ENCODE data around the gene BABAM2. TPM values are rescaled to one million over a fixed set of nuclear protein-coding genes. Genes with fewer than 3 reads are reported as not detected.
A peak's percentile ranks its signal among the peaks of the same experiment; 100 is the strongest.

BABAM2 gene
- total RNA-seq, 2 donors from 2014 or later = 36.4 to 40.9 TPM

GRCh38 chr2:28269019-28269784 lies 378.7 kb downstream of the BABAM2 start:
- Histone ChIP-seq H3K27me3 (ENCODE audit: control insufficient read depth, insufficient read depth, low read length, poor library complexity, severe bottlenecking) (no peaks in the 10 kb centered on the region), H3K4me1 (ENCODE audit: control insufficient read depth, insufficient read depth, low read length) (peaks cover 10% of the 10 kb centered on the region), H3K4me3 (ENCODE audit: low read length) (peak overlapping the region; percentile 47), H3K36me3 (ENCODE audit: control insufficient read depth, insufficient read depth, low read length) (no peaks in the 10 kb centered on the region), H3K9me3 (ENCODE audit: control insufficient read depth, low read length) (no peaks in the 10 kb centered on the region), H3K27ac (ENCODE audit: low read depth, low read length) (no peak overlapping the region), H3K9ac (ENCODE audit: extremely low read depth, low read length, poor library complexity, severe bottlenecking) (no peak overlapping the region)
- Mint-ChIP-seq H3K36me3 (ENCODE audit: low read depth) (no peaks in the 10 kb centered on the region), H3K9me3 (no peaks in the 10 kb centered on the region), H3K27ac (peak overlapping the region; percentile 90), H3K27me3 (ENCODE audit: insufficient read depth) (no peaks in the 10 kb centered on the region), H3K4me3 (no peak overlapping the region), H3K4me1 (peaks cover 42% of the 10 kb centered on the region)
- WGBS, 2 experiments (ENCODE audit: insufficient coverage in 1 of 2, insufficient read length in 1 of 2) = 71 to 100% methylated on average over 2 to 4 of the region's 4 CpGs
- peak; percentile 61 for DNase-seq
- no peak for TF ChIP-seq CTCF (conservative IDR thresholded peaks at IDR 0.05)

- H3K27ac Mint-ChIP-seq = peak overlapping the region; percentile 18
- Histone ChIP-seq H3K27me3 (ENCODE audit: control insufficient read depth, insufficient read depth, low read length, poor library complexity, severe bottlenecking) (no peaks in the 10 kb centered on the region), H3K4me1 (ENCODE audit: control insufficient read depth, insufficient read depth, low read length) (peaks cover 16% of the 10 kb centered on the region), H3K27ac (ENCODE audit: low read depth, low read length) (no peak overlapping the region), H3K9me3 (ENCODE audit: control insufficient read depth, low read length) (no peaks in the 10 kb centered on the region), H3K4me3 (ENCODE audit: low read length) (no peak overlapping the region), H3K36me3 (ENCODE audit: control insufficient read depth, insufficient read depth, low read length) (no peaks in the 10 kb centered on the region), H3K9ac (ENCODE audit: extremely low read depth, low read length, poor library complexity, severe bottlenecking) (no peak overlapping the region)
- no peak for DNase-seq
- H3K4me3 Mint-ChIP-seq = no peak overlapping the region
- no peak for TF ChIP-seq CTCF (conservative IDR thresholded peaks at IDR 0.05)
- H3K36me3 Mint-ChIP-seq (ENCODE audit: low read depth) = no peaks in the 10 kb centered on the region
- H3K4me1 Mint-ChIP-seq = peaks cover 53% of the 10 kb centered on the region
- no peaks in the 10 kb centered on the region for H3K9me3 Mint-ChIP-seq
- 93 to 96% methylated on average over 6 of the region's 6 CpGs for WGBS, 2 experiments (ENCODE audit: insufficient coverage in 1 of 2, insufficient read length in 1 of 2)
- H3K27me3 Mint-ChIP-seq (ENCODE audit: insufficient read depth) = no peaks in the 10 kb centered on the region
Measured at GRCh38 chr2:28270456-28271152, 380.1 kb downstream of the BABAM2 start.

GRCh38 chr2:28271231-28271918 lies 380.8 kb downstream of the BABAM2 start:
- no peaks in the 10 kb centered on the region for H3K9me3 Mint-ChIP-seq
- Histone ChIP-seq H3K36me3 (ENCODE audit: control insufficient read depth, insufficient read depth, low read length) (no peaks in the 10 kb centered on the region), H3K9ac (ENCODE audit: extremely low read depth, low read length, poor library complexity, severe bottlenecking) (no peak overlapping the region), H3K9me3 (ENCODE audit: control insufficient read depth, low read length) (no peaks in the 10 kb centered on the region), H3K4me1 (ENCODE audit: control insufficient read depth, insufficient read depth, low read length) (peaks cover 16% of the 10 kb centered on the region), H3K4me3 (ENCODE audit: low read length) (no peak overlapping the region), H3K27me3 (ENCODE audit: control insufficient read depth, insufficient read depth, low read length, poor library complexity, severe bottlenecking) (no peaks in the 10 kb centered on the region), H3K27ac (ENCODE audit: low read depth, low read length) (no peak overlapping the region)
- no peak overlapping the region for H3K4me3 Mint-ChIP-seq
- H3K27me3 Mint-ChIP-seq (ENCODE audit: insufficient read depth) = no peaks in the 10 kb centered on the region
- H3K4me1 Mint-ChIP-seq = peaks cover 53% of the 10 kb centered on the region
- WGBS, 2 experiments (ENCODE audit: insufficient coverage in 1 of 2, insufficient read length in 1 of 2) = 55 to 84% methylated on average over 1 to 3 of the region's 3 CpGs
- TF ChIP-seq CTCF (conservative IDR thresholded peaks at IDR 0.05) = no peak
- H3K36me3 Mint-ChIP-seq (ENCODE audit: low read depth) = no peaks in the 10 kb centered on the region
- no peak for DNase-seq
- no peak overlapping the region for H3K27ac Mint-ChIP-seq

All from endodermal cell (in vitro differentiated cells).